ACHN (cell line): ENCODE results near the gene TLE2.
"Not testable (repeated sequence)": the region's sequence is repeated elsewhere in the genome, so short reads cannot be mapped to it uniquely, and the experiment has no call there.

Experiments
- DNase-seq: peaks from one replicate; pipeline ENCODE4 v3.0.0-alpha.2; 2015
- in situ Hi-C: cut with HindIII; loops from 2 replicates; pipeline ENCODE4 v1.10.0; 2017; ENCODE audit warnings: low sequenced_read_pairs, low pct_ligation_motif_present, low pct_unique_long_range_greater_than_20kb

TLE2 gene

GRCh38 chr19:2974342-2975041 is 54.6 kb downstream of the TLE2 start:
- in situ Hi-C loops, result no loop called here
- no peak for DNase-seq

- DNase-seq, result no peak
- in situ Hi-C loops, result no loop called here
Measured at GRCh38 chr19:2973229-2973628, 55.9 kb downstream of the TLE2 start.

GRCh38 chr19:2970201-2970835 is 58.8 kb downstream of the TLE2 start:
- no peak for DNase-seq
- in situ Hi-C loops, result no loop called here

- DNase-seq, result no peak
- in situ Hi-C loops, result no loop called here
Measured at GRCh38 chr19:2969104-2969504, 60.0 kb downstream of the TLE2 start.

- in situ Hi-C loops, result no loop called here
- DNase-seq, result no peak
Measured at GRCh38 chr19:2967972-2968371, 61.1 kb downstream of the TLE2 start.

- in situ Hi-C loops, result no loop called here
- DNase-seq, result no peak
Measured at GRCh38 chr19:2964874-2965273, 64.2 kb downstream of the TLE2 start.

- DNase-seq, result peak; percentile 57
Measured at GRCh38 chr19:2963631-2964030, 65.4 kb downstream of the TLE2 start.

GRCh38 chr19:2963122-2963521 is 66.0 kb downstream of the TLE2 start:
- in situ Hi-C loops, result no loop called here
- DNase-seq, result no peak

More at GRCh38 chr19:2963631-2964030, 65.4 kb downstream of the TLE2 start:
- in situ Hi-C loops, result not testable (repeated sequence)

- in situ Hi-C loops, result no loop called here
- peak; percentile 83 for DNase-seq
Measured at GRCh38 chr19:2962018-2962670, 66.9 kb downstream of the TLE2 start.

- in situ Hi-C loops, result no loop called here
- no peak for DNase-seq
Measured at GRCh38 chr19:2960120-2960519, 69.0 kb downstream of the TLE2 start.

- no peak for DNase-seq
- in situ Hi-C loops, result no loop called here
Measured at GRCh38 chr19:2957160-2957559, 71.9 kb downstream of the TLE2 start.

GRCh38 chr19:2952953-2953481 is 76.1 kb downstream of the TLE2 start:
- DNase-seq, result peak; percentile 24
- in situ Hi-C loops, result no loop called here

GRCh38 chr19:2950286-2951124 is 78.6 kb downstream of the TLE2 start:
- in situ Hi-C loops, result no loop called here
- DNase-seq, result peak; percentile 98

GRCh38 chr19:2949939-2950285 is 79.2 kb downstream of the TLE2 start:
- in situ Hi-C loops, result no loop called here
- peak; percentile 20 for DNase-seq
